ENCODE results near the gene ADAMTS13.

The ADAMTS13 gene

DNA sequence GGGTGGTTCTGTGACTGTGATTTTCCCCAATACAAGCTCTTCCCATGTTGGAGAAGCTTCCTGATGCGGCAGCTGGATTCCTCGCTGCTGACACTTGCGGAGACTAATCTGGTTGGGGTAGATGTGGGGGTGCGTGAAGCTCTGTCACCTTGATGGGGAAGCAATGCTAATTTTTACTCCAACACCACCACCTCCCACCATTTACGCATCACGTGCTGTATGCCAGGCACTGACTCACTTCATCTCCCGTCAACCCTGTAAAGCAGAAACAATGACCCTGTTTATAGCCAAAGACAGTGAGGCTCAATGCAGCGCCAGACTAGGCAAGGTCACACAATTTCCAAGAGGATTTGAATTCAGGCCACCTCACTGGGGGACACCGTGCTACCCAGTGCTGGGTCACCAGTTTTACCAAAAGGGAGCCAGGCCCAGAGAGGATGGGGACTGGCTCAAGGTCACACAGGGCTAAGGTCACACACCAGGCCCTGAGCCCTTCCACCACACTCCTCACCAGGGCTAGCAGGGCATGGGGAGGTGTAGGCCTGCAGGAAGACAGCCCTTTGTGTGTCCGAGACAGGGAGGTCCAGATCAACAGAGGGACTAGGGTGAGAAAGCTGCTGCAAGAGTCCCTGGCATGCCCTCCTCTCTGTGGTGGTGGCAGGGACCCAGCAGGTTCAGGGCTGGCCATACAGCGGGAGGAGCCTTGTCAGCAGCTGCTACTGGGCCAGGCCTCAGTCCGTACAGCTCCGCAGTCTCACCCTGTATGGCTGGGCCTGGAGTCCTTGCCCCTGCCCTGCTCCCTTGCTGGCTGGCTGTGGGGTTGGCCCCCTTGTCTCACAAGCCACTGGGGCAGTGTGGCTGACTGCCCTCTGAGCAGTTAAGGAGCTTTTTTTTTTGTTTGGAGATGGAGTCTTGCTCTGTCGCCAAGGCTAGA lies 42.7 kb upstream of the ADAMTS13 start:
- TF ChIP-seq CTCF (conservative IDR thresholded peaks at IDR 0.05): no peak
- no peak overlapping the region for H3K27ac ChIP-seq

DNA sequence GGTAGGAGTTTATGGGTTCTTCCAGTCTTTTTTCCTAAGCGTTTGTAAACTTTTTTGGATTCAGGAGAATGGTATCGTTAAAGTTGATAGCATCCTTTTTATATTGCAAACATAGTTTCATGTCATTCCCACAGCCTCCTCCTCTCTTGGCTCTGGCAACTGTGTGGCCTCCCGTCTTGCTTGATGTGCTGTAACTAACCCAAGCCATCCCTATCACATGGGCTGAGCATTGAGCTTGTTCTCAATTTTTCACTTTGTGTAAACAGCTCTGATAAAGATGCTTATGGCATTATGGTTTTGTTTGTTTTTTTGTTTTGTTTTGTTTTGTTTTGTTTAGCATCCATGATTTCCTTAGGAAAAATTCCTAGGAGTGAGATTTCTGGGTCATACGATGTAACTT lies 41.4 kb upstream of the ADAMTS13 start:
- H3K27ac ChIP-seq: no peak overlapping the region
- no peak for TF ChIP-seq CTCF (conservative IDR thresholded peaks at IDR 0.05)

- no peak overlapping the region for H3K27ac ChIP-seq
- TF ChIP-seq CTCF (conservative IDR thresholded peaks at IDR 0.05): no peak
Observed at GRCh38 chr9:133382507-133383141, 39.5 kb upstream of the ADAMTS13 start.

GRCh38 chr9:133383438-133383837 lies 38.7 kb upstream of the ADAMTS13 start:
- TF ChIP-seq CTCF (conservative IDR thresholded peaks at IDR 0.05): no peak

GRCh38 chr9:133384736-133385321 lies 37.3 kb upstream of the ADAMTS13 start:
- no peak overlapping the region for H3K27ac ChIP-seq
- TF ChIP-seq CTCF (conservative IDR thresholded peaks at IDR 0.05): no peak

More at GRCh38 chr9:133383438-133383837, 38.7 kb upstream of the ADAMTS13 start:
- H3K27ac ChIP-seq: no peak overlapping the region

- TF ChIP-seq CTCF (conservative IDR thresholded peaks at IDR 0.05): no peak
Observed at GRCh38 chr9:133385452-133385851, 36.7 kb upstream of the ADAMTS13 start.

DNA sequence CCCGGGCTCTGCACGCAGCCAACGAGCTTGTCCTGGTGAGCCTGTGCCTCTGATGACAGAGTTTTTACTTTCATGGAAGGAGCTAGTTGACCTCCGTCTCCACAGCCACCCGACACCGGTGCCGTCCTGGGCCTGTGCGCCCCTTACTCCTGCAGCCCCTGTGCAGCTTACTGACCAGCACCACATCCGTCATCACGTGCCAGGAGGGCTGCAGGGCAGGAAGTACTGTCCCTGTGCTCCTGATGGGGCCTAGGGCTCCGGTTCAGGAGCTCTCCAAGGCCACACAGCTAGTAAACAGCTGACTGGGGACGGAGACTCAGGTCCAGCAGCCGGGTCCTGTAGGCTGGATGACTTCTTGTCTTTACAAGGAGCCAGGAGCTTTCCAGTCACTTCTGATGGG lies 35.8 kb upstream of the ADAMTS13 start:
- no peak overlapping the region for H3K27ac ChIP-seq
- no peak for TF ChIP-seq CTCF (conservative IDR thresholded peaks at IDR 0.05)

More at GRCh38 chr9:133385452-133385851, 36.7 kb upstream of the ADAMTS13 start:
- H3K27ac ChIP-seq: no peak overlapping the region
